ENCODE results near the gene CEP85L. TPM values are rescaled to one million over a fixed set of nuclear protein-coding genes. Genes with fewer than 3 reads are reported as not detected.

CEP85L gene
- total RNA-seq, 1 donor from 2014 or later, result 11.0 TPM

DNA sequence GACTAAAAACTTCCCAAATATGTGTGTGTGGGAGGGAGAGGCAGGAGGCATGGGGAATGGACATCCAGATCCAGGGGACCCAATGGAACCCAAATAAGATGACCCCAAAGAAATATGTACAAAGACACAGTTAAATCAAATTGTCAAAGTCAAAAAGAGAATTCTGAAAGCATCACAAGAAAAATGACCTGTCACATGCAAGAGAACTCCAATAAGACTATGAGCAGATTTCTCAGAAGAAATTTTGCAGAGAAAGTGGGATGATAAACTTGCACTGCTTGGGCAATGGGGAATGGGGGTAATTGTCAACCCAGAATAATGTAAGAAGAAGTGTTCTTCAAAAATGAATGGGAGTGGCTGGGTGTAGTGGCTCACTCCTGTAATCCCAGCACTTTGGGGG lies 162.8 kb downstream of the CEP85L start:
- intact Hi-C loops (cut with DNase I), result no loop called here
- H3K9me3 ChIP-seq, result peaks cover 16% of the 10 kb centered on the region
- ATAC-seq (no peak), DNase-seq (no peak)
- H3K4me1 ChIP-seq, result no peaks in the 10 kb centered on the region
- no peak overlapping the region for H3K27ac ChIP-seq
- TF ChIP-seq, protein P1, sequence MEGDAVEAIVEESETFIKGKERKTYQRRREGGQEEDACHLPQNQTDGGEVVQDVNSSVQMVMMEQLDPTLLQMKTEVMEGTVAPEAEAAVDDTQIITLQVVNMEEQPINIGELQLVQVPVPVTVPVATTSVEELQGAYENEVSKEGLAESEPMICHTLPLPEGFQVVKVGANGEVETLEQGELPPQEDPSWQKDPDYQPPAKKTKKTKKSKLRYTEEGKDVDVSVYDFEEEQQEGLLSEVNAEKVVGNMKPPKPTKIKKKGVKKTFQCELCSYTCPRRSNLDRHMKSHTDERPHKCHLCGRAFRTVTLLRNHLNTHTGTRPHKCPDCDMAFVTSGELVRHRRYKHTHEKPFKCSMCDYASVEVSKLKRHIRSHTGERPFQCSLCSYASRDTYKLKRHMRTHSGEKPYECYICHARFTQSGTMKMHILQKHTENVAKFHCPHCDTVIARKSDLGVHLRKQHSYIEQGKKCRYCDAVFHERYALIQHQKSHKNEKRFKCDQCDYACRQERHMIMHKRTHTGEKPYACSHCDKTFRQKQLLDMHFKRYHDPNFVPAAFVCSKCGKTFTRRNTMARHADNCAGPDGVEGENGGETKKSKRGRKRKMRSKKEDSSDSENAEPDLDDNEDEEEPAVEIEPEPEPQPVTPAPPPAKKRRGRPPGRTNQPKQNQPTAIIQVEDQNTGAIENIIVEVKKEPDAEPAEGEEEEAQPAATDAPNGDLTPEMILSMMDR (IDR thresholded peaks at IDR 0.05), result no peak
- peaks cover 15% of the 10 kb centered on the region for H3K36me3 ChIP-seq
- no peak overlapping the region for H3K4me3 ChIP-seq
- H3K27me3 ChIP-seq (ENCODE audit: low read depth), result no peaks in the 10 kb centered on the region

DNA sequence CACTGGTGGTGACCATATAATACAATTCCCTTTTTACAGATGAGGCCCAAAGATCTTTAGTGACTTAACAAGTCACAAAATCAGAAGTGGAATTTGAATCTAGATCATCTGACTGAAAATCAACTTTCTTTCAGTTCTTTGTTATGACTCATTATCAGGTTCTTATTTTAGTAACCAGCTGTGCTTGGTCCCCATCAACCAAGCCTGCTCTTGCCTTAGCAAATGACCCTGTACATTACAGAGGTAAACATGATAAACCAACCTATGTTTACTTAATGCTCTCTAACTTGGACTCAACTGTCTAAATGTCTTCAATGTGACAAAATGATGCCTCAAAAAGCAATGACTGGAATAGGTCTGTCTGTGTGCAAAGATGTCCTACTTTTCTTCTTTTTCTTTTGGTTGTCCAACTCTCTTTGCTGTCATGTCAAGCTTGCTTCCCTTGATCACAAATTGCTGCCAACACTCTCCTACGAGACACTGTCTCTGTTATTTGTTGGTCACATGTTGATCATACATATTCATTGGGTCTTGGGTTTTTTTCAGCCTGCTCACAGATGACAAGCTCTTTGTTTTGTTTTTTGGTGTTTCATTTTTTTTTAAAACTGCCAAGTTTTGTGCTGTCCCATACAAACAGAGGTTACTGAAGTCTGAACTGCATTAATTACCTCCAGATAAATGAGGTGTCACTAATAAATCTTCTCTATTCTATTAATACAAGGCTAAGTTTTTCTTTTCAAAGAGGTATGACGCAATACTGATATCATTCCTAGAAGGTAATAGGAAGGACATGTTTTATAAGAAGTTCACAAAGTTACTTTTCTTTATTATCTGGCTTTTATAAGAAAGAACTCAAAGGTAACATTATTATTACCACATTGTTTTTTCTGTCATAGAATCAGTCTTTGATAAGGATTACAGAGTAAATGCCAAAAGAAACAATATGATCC lies 165.5 kb downstream of the CEP85L start:
- Histone ChIP-seq H3K4me3 (no peak overlapping the region), H3K36me3 (peaks cover 16% of the 10 kb centered on the region), H3K4me1 (no peaks in the 10 kb centered on the region), H3K27me3 (ENCODE audit: low read depth) (no peaks in the 10 kb centered on the region), H3K9me3 (peaks cover 16% of the 10 kb centered on the region), H3K27ac (no peak overlapping the region)
- no peak for DNase-seq
- ATAC-seq, result no peak
- intact Hi-C loops (cut with DNase I), result no loop called here
- TF ChIP-seq, protein P1 (IDR thresholded peaks at IDR 0.05), result no peak

DNA sequence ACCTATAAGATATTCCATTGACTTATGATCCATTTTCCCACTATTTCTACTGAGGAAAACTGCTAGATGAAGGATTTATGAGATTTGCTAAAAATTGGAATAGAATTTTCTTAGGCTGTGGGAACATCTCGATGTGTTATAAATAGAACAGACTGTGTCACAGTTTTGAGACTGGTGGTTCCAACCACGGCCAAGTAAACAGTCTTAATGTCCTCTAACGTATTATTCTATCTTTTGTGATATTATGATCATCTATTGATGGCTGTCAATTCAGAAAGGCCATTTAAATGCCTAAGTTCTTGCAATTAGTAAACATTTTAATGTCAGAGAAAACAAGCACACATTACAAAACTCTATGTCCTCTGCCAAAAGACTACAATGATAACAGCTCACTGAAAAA lies 174.8 kb downstream of the CEP85L start:
- Histone ChIP-seq H3K4me3 (no peak overlapping the region), H3K4me1 (no peaks in the 10 kb centered on the region), H3K9me3 (no peaks in the 10 kb centered on the region), H3K27ac (no peak overlapping the region), H3K27me3 (ENCODE audit: low read depth) (no peaks in the 10 kb centered on the region), H3K36me3 (peaks cover 12% of the 10 kb centered on the region)
- ATAC-seq (no peak), DNase-seq (no peak)
- intact Hi-C loops (cut with DNase I), result no loop called here
- TF ChIP-seq, protein P1 (IDR thresholded peaks at IDR 0.05), result no peak

DNA sequence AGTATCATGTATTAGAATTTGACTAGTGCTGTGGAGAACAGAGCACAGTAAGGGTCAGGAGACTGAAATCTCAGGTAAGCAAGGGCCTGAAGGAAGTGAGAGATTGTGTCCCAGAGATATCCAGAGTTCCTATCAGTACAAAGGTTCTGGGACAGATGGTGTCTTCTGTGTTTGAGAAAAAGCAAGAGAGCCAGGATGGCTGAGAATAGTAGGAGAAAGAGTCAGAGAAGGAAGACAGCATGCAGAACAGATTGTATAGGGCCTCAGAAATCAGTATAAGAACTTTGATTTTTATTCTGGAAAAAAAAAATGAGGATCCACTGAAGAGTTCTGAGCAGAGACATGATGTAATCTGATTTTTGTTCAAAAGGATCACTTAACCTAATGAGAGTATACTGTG lies 178.1 kb downstream of the CEP85L start:
- Histone ChIP-seq H3K27me3 (ENCODE audit: low read depth) (no peaks in the 10 kb centered on the region), H3K9me3 (no peaks in the 10 kb centered on the region), H3K27ac (no peak overlapping the region), H3K4me3 (no peak overlapping the region), H3K4me1 (no peaks in the 10 kb centered on the region), H3K36me3 (peaks cover 11% of the 10 kb centered on the region)
- TF ChIP-seq, protein P1 (IDR thresholded peaks at IDR 0.05), result no peak
- DNase-seq (no peak), ATAC-seq (no peak)
- intact Hi-C loops (cut with DNase I), result no loop called here

DNA sequence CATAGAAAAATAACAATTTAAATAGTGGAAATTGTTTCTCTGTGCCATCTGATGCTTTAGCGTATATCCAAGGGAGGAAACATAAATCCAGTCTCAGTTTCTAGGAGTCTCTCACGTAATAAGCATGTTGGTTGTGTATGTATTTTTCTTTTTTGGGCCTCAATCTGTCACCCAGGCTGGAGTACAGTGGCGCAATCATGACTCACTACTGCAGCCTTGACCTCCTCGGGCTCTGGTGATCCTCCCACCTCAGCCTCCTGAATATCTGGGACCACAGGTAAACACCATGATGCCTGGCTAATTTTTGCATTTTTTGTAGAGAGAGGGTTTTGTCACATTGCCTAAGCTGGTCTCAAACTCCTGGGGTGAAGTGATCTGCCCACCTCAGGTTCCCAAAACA lies 181.9 kb downstream of the CEP85L start:
- no peak overlapping the region for H3K4me3 ChIP-seq
- DNase-seq, result no peak
- H3K27me3 ChIP-seq (ENCODE audit: low read depth), result no peaks in the 10 kb centered on the region
- H3K36me3 ChIP-seq, result peaks cover 30% of the 10 kb centered on the region
- no peaks in the 10 kb centered on the region for H3K4me1 ChIP-seq
- ATAC-seq, result no peak
- intact Hi-C loops (cut with DNase I), result no loop called here
- no peak overlapping the region for H3K27ac ChIP-seq
- no peaks in the 10 kb centered on the region for H3K9me3 ChIP-seq
- TF ChIP-seq, protein P1 (IDR thresholded peaks at IDR 0.05), result no peak

Measured in lower lobe of right lung (tissue), 2 donors.